Stomach smooth muscle (tissue), 2 donors: ENCODE measurements around the gene PHF19.

Source experiments
- H3K27ac ChIP-seq: one replicate; pipeline ENCODE4 v1.7.0; 2013; ENCODE audit warnings: mild to moderate bottlenecking, low read length, inconsistent platforms
- H3K27me3 ChIP-seq, 2 donors: one replicate each; pipeline ENCODE4 v1.7.0; 2013; ENCODE audit warnings: low read length in 2 of 2; ENCODE audit not compliant: insufficient read depth in 2 of 2, control insufficient read depth in 1 of 2
- H3K36me3 ChIP-seq, 2 donors: one replicate each; pipeline ENCODE4 v1.7.0; 2013; ENCODE audit warnings: low read length in 2 of 2; ENCODE audit not compliant: control insufficient read depth in 2 of 2, insufficient read depth in 2 of 2
- H3K4me1 ChIP-seq: one replicate; pipeline ENCODE4 v1.7.0; 2013; ENCODE audit warnings: low read length; ENCODE audit not compliant: control insufficient read depth, insufficient read depth
- H3K4me3 ChIP-seq, 2 donors: one replicate each; pipeline ENCODE4 v1.7.0; 2013; ENCODE audit warnings: low read length in 2 of 2
- H3K9ac ChIP-seq, 2 donors: one replicate each; pipeline ENCODE4 v1.7.0; 2013; ENCODE audit warnings: low read length in 2 of 2, mild to moderate bottlenecking in 1 of 2
- H3K9me3 ChIP-seq, 2 donors: one replicate each; pipeline ENCODE4 v1.7.0; 2013; ENCODE audit warnings: low read length in 2 of 2; ENCODE audit not compliant: control insufficient read depth in 2 of 2
- donor health status: healthy.
- donor health status: Pancreatic carcinoma.

PHF19 gene

DNA sequence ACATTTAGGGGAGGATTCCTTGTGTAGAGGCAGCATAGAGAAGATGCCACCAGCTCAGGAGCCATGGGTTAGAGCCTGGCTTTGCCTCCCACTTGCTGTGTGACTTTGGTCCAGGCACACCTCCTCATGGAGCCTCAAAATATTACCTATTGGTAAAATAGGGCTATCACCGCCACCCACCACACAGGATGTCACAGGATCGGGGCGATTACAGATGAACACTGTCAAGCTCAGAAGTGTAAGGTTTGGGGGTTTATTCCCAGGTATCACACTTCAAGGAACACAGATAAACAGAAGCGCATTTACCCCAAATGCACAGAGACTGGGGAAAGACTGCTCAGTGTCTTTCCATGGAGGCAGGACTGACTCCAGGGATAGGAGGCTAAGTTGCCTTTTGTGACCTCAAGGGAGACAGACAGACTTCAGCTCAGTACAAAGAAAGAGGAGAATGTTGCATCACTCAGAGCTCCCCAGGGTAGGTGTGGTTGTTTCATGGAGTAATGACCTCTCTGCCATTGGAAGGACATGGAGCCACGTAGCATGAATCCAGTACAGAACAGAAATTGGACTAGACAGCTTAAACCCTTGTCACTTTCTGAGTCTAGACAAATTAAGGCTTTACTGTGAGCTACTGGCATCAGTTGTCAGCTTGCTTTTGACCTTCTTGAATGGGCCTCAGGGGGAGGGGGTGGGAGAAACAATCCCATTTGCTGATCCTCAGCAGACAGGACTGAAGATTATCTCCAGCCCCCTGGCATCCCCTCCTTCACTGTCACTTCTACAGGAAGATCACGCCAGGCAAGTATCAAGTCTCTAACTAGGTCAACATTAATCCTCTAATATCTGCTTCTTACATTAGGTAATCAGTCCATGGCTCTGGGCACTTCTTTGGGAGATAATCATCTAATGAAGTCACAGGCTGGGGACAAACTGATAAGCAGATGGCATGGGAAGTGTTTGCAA, 43.1 kb upstream of the PHF19 start:
- H3K9ac ChIP-seq, result peak overlapping the region; percentile 27 to 47
- H3K9me3 ChIP-seq, result peaks cover 0 to 5% of the 10 kb centered on the region in 2 donors
- H3K27me3 ChIP-seq, result no peaks in the 10 kb centered on the region
- H3K4me1 ChIP-seq, result peaks cover 55% of the 10 kb centered on the region
- no peak overlapping the region for H3K4me3 ChIP-seq
- peak overlapping the region; percentile 80 for H3K27ac ChIP-seq
- H3K36me3 ChIP-seq, result peaks cover 0 to 5% of the 10 kb centered on the region in 2 donors

DNA sequence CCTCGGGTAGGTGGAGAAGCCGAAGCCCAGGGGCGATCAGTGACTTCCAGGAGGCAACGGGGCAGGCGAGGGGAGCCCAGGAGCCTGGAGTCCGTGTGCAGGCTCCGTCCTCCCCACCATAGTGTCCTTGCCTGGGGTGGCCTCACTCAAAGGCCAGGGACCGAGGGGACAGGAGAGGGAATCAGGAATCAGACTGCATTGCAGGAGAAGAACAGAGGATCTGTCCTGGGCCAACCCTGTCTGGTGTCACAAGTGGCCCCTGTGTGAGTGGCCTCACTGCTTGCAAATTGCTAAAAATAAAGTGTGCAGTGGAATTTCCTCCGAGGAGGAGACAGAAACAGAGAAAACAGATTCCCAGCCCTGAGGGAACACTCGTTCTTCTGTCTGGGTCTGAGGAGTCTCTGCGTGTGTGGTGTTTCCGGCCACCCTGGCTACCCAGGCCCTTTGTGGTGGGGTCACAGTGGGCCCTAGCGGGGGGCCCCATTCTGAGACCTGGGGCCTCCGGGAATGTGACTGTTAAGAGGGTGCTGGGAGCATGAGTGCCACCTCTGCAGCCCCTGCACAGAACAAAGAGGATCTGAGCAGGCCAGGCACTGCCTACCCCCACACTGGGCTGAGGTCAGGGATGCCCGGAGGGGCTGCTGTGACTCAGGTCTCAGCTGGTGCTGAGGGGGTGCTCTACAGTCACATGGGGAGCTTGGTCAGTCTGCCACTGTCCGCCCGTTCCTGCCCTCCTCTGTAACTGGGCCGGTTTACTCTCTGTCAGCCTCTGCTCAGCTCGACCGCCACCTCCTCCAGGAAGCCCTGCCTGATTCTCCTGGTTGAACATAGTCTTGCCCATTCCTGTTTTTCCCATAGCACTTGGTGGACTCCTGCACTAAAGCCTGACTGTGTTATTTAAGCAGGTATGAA, 42.2 kb upstream of the PHF19 start:
- peak overlapping the region; percentile 31 to 55 for H3K9ac ChIP-seq
- peak overlapping the region; percentile 80 for H3K27ac ChIP-seq
- peaks cover 62% of the 10 kb centered on the region for H3K4me1 ChIP-seq
- no peak overlapping the region for H3K4me3 ChIP-seq
- peaks cover 0 to 5% of the 10 kb centered on the region in 2 donors for H3K9me3 ChIP-seq
- H3K36me3 ChIP-seq, result peaks cover 1 to 2% of the 10 kb centered on the region in 2 donors
- no peaks in the 10 kb centered on the region for H3K27me3 ChIP-seq

GRCh38 chr9:120917929-120918762, 41.2 kb upstream of the PHF19 start:
- Histone ChIP-seq H3K36me3 (peaks cover 1 to 3% of the 10 kb centered on the region in 2 donors), H3K9ac (peak overlapping the region in 1 of 2 donors; percentile 31), H3K4me3 (no peak overlapping the region), H3K27me3 (no peaks in the 10 kb centered on the region), H3K27ac (peak overlapping the region; percentile 80), H3K4me1 (peaks cover 59% of the 10 kb centered on the region), H3K9me3 (peaks cover 0 to 5% of the 10 kb centered on the region in 2 donors)

GRCh38 chr9:120916991-120917880, 40.2 kb upstream of the PHF19 start:
- peaks cover 53% of the 10 kb centered on the region for H3K4me1 ChIP-seq
- H3K27ac ChIP-seq, result peak overlapping the region; percentile 41
- peaks cover 2 to 3% of the 10 kb centered on the region in 2 donors for H3K36me3 ChIP-seq
- H3K9me3 ChIP-seq, result peaks cover 0 to 5% of the 10 kb centered on the region in 2 donors
- H3K27me3 ChIP-seq, result no peaks in the 10 kb centered on the region
- H3K4me3 ChIP-seq, result no peak overlapping the region
- no peak overlapping the region for H3K9ac ChIP-seq

DNA sequence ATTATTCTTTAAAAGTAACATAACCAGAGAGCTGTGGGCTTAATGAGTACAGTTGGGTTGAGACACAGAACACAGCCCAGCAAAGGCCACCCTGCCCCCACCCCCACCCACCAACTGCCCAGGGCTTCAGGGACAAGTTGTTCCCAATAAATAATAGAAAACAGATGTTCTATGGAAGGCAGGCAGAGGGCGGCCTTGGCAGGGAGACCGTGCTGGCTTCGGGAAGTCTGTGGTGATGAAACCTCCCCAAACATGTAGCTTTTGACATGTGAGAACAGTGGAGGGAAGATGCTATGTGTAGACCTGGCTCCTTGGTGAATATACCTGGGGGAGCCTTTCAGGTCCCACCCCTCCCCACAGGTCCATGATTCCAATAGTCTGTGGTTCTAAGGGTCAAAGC, 39.6 kb upstream of the PHF19 start:
- Histone ChIP-seq H3K9ac (no peak overlapping the region), H3K27ac (peak overlapping the region; percentile 41), H3K27me3 (no peaks in the 10 kb centered on the region), H3K4me1 (peaks cover 49% of the 10 kb centered on the region), H3K36me3 (peaks cover 2 to 3% of the 10 kb centered on the region in 2 donors), H3K9me3 (peaks cover 0 to 5% of the 10 kb centered on the region in 2 donors), H3K4me3 (no peak overlapping the region)

DNA sequence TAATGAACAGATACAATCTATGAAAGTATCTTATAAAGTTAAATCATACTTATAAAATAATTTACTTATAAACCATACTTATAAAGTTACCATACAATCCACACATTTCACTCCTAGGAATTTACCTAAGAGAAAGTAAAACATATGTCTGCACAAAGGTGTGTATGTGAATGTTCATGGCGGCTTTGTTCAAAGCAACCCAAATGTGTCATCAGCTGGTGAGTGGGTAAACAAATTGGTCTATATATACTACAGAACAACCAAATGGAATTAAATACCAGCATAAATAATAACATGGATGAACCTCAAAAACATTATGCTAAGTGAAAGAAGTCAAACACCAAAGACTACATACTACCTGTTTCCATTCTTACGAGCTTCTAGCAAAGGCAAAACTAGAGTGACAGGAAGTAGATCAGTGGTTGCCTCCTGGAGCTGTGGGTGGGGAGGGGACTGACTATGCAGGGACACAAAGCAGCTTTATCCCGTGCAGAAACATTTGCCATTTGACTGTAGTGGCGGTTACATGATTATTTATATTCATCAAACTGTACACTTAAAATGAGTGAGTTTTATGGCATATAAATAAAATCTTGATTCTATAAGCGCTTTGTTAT, 39.0 kb upstream of the PHF19 start:
- peak overlapping the region; percentile 31 for H3K27ac ChIP-seq
- no peaks in the 10 kb centered on the region for H3K27me3 ChIP-seq
- H3K4me3 ChIP-seq, result no peak overlapping the region
- peaks cover 43% of the 10 kb centered on the region for H3K4me1 ChIP-seq
- peaks cover 0 to 5% of the 10 kb centered on the region in 2 donors for H3K9me3 ChIP-seq
- peak overlapping the region in 1 of 2 donors; percentile 13 for H3K9ac ChIP-seq
- H3K36me3 ChIP-seq, result peaks cover 3 to 7% of the 10 kb centered on the region in 2 donors

DNA sequence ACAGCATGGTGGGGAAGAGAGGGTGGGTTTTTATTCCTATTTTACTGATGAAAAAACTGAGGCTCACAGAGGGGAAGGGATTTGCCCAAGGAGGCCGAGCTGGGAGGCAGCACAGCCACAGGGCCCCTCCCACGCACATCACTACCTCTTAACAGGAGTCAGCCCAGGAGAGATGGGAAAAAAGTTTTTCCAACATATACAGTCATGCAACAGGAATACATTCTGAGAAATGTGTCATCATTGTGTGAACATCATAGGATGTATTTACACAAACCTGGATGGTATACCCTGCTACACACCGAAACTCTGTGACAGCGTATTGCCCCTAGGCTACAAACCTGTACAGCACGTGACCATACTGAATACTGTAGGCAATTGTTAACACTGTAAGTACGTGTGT, 38.0 kb upstream of the PHF19 start:
- Histone ChIP-seq H3K9me3 (peaks cover 0 to 5% of the 10 kb centered on the region in 2 donors), H3K27ac (peak overlapping the region; percentile 70), H3K4me3 (no peak overlapping the region), H3K9ac (no peak overlapping the region), H3K27me3 (no peaks in the 10 kb centered on the region), H3K36me3 (peaks cover 3 to 10% of the 10 kb centered on the region in 2 donors), H3K4me1 (peaks cover 36% of the 10 kb centered on the region)

- Histone ChIP-seq H3K27ac (peak overlapping the region; percentile 70), H3K9ac (no peak overlapping the region), H3K36me3 (peaks cover 4 to 10% of the 10 kb centered on the region in 2 donors), H3K9me3 (peaks cover 0 to 5% of the 10 kb centered on the region in 2 donors), H3K4me3 (peak overlapping the region in 1 of 2 donors; percentile 35), H3K27me3 (no peaks in the 10 kb centered on the region), H3K4me1 (peaks cover 33% of the 10 kb centered on the region)
Observed at GRCh38 chr9:120914396-120914795, 37.4 kb upstream of the PHF19 start.

GRCh38 chr9:120913647-120914264, 36.8 kb upstream of the PHF19 start:
- Histone ChIP-seq H3K27ac (peak overlapping the region; percentile 70), H3K4me1 (peaks cover 27% of the 10 kb centered on the region), H3K27me3 (no peaks in the 10 kb centered on the region), H3K9ac (no peak overlapping the region), H3K9me3 (peaks cover 0 to 5% of the 10 kb centered on the region in 2 donors), H3K4me3 (no peak overlapping the region), H3K36me3 (peaks cover 10 to 14% of the 10 kb centered on the region in 2 donors)
